ENCODE data around the gene TRHDE.

Gene TRHDE

DNA sequence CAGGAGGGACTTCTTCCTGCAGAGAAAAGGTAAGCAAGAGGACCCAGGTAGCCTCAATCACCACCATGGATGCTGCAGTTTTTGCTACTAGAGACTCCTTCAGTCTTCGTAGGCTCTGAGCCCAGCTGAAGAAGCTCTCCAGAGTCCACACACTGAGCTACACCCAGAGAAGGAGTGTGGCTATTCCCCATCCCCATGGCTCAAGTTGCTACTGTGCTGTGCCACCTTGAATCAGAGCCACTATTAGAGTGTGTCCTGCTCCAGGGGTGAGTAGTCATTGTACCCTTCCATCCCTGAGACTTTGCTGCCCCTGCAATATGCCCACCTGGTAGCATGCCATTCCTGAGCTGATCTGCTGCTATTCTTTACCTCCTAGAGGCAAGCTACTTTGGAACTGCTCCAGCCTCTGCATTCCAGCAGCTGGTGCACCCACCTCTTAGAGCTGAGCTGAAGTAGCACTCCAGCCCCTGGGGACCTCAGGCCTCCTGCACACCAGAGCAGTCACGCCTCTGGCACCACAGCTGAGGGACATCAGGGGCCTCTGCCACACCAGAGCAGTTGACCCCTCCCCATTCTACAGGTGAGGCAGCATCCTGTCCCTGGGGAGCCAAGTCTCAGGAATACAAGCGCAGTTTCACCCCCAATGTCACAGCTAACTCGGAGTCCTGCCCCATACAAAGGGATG is 213.0 kb downstream of the TRHDE start:
- H3K36me3 ChIP-seq (ENCODE audit: control insufficient read depth in 2 of 2, insufficient read depth in 2 of 2, low read length in 2 of 2) = no peaks in the 10 kb centered on the region
- H3K9ac ChIP-seq (ENCODE audit: low read depth in 1 of 2, low read length in 2 of 2) = no peak overlapping the region
- H3K27me3 ChIP-seq (ENCODE audit: control insufficient read depth in 2 of 2, insufficient read depth in 2 of 2, low read length in 2 of 2) = no peaks in the 10 kb centered on the region
- H3K4me1 ChIP-seq (ENCODE audit: control insufficient read depth in 2 of 2, insufficient read depth in 2 of 2, low read length in 2 of 2) = no peaks in the 10 kb centered on the region
- no peak overlapping the region for H3K4me3 ChIP-seq (ENCODE audit: low read length in 2 of 2)
- no peaks in the 10 kb centered on the region for H3K9me3 ChIP-seq (ENCODE audit: control insufficient read depth in 2 of 2, low read length in 2 of 2)
- H3K27ac ChIP-seq (ENCODE audit: low read depth in 2 of 2, low read length in 2 of 2) = no peak overlapping the region

- Histone ChIP-seq H3K4me1 (ENCODE audit: control insufficient read depth in 2 of 2, insufficient read depth in 2 of 2, low read length in 2 of 2) (no peaks in the 10 kb centered on the region), H3K9ac (ENCODE audit: low read depth in 1 of 2, low read length in 2 of 2) (no peak overlapping the region), H3K9me3 (ENCODE audit: control insufficient read depth in 2 of 2, low read length in 2 of 2) (no peaks in the 10 kb centered on the region), H3K27ac (ENCODE audit: low read depth in 2 of 2, low read length in 2 of 2) (no peak overlapping the region), H3K27me3 (ENCODE audit: control insufficient read depth in 2 of 2, insufficient read depth in 2 of 2, low read length in 2 of 2) (no peaks in the 10 kb centered on the region), H3K36me3 (ENCODE audit: control insufficient read depth in 2 of 2, insufficient read depth in 2 of 2, low read length in 2 of 2) (no peaks in the 10 kb centered on the region), H3K4me3 (ENCODE audit: low read length in 2 of 2) (no peak overlapping the region)
Measured at GRCh38 chr12:72491426-72491825, 219.3 kb downstream of the TRHDE start.

GRCh38 chr12:72493407-72493806 is 221.2 kb downstream of the TRHDE start:
- no peaks in the 10 kb centered on the region for H3K36me3 ChIP-seq (ENCODE audit: control insufficient read depth in 2 of 2, insufficient read depth in 2 of 2, low read length in 2 of 2)
- no peak overlapping the region for H3K27ac ChIP-seq (ENCODE audit: low read depth in 2 of 2, low read length in 2 of 2)
- no peaks in the 10 kb centered on the region for H3K27me3 ChIP-seq (ENCODE audit: control insufficient read depth in 2 of 2, insufficient read depth in 2 of 2, low read length in 2 of 2)
- no peak overlapping the region for H3K4me3 ChIP-seq (ENCODE audit: low read length in 2 of 2)
- H3K4me1 ChIP-seq (ENCODE audit: control insufficient read depth in 2 of 2, insufficient read depth in 2 of 2, low read length in 2 of 2) = no peaks in the 10 kb centered on the region
- no peak overlapping the region for H3K9ac ChIP-seq (ENCODE audit: low read depth in 1 of 2, low read length in 2 of 2)
- H3K9me3 ChIP-seq (ENCODE audit: control insufficient read depth in 2 of 2, low read length in 2 of 2) = no peaks in the 10 kb centered on the region

DNA sequence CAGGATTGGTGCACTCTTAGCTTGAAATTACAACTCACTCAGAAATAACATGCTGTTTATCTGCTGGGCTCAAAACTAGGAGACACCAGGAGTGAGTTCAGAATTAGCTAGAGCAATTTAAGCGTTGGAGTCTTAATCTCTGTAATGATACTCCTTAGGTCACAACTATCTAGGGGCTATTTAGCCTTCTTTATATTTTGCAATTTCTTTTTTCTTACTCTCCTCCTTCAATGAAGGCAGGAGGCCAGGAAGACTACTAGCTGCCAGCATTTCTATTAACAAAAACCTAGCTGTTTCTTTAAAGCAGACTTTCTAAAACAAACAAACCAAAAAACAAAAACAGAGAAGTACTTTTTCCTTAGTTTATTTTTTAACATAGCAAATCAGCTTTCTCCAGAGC is 226.2 kb downstream of the TRHDE start:
- Histone ChIP-seq H3K27ac (ENCODE audit: low read depth in 2 of 2, low read length in 2 of 2) (no peak overlapping the region), H3K9me3 (ENCODE audit: control insufficient read depth in 2 of 2, low read length in 2 of 2) (no peaks in the 10 kb centered on the region), H3K4me3 (ENCODE audit: low read length in 2 of 2) (no peak overlapping the region), H3K4me1 (ENCODE audit: control insufficient read depth in 2 of 2, insufficient read depth in 2 of 2, low read length in 2 of 2) (no peaks in the 10 kb centered on the region), H3K36me3 (ENCODE audit: control insufficient read depth in 2 of 2, insufficient read depth in 2 of 2, low read length in 2 of 2) (no peaks in the 10 kb centered on the region), H3K9ac (ENCODE audit: low read depth in 1 of 2, low read length in 2 of 2) (no peak overlapping the region), H3K27me3 (ENCODE audit: control insufficient read depth in 2 of 2, insufficient read depth in 2 of 2, low read length in 2 of 2) (no peaks in the 10 kb centered on the region)

DNA sequence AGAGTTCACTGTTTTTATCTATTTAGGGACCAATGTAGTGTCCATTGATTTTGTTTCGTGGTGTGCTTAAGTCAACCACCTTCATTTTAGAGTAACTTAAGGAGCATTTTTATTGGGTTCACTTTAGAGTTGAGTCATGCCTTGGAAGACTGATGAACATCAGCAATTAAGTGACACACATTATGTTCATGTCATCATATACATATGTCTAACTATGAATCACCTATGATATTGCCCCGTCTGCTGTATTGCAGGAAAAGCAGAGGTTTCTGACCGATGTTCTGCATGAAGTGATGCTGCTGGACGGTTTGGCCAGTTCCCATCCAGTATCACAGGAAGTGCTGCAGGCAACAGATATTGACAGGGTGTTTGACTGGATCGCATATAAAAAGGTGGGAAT is 227.1 kb downstream of the TRHDE start:
- Histone ChIP-seq H3K4me3 (ENCODE audit: low read length in 2 of 2) (no peak overlapping the region), H3K36me3 (ENCODE audit: control insufficient read depth in 2 of 2, insufficient read depth in 2 of 2, low read length in 2 of 2) (no peaks in the 10 kb centered on the region), H3K9ac (ENCODE audit: low read depth in 1 of 2, low read length in 2 of 2) (no peak overlapping the region), H3K27me3 (ENCODE audit: control insufficient read depth in 2 of 2, insufficient read depth in 2 of 2, low read length in 2 of 2) (no peaks in the 10 kb centered on the region), H3K9me3 (ENCODE audit: control insufficient read depth in 2 of 2, low read length in 2 of 2) (no peaks in the 10 kb centered on the region), H3K4me1 (ENCODE audit: control insufficient read depth in 2 of 2, insufficient read depth in 2 of 2, low read length in 2 of 2) (no peaks in the 10 kb centered on the region), H3K27ac (ENCODE audit: low read depth in 2 of 2, low read length in 2 of 2) (no peak overlapping the region)

GRCh38 chr12:72502546-72502945 is 230.4 kb downstream of the TRHDE start:
- Histone ChIP-seq H3K36me3 (ENCODE audit: control insufficient read depth in 2 of 2, insufficient read depth in 2 of 2, low read length in 2 of 2) (no peaks in the 10 kb centered on the region), H3K9me3 (ENCODE audit: control insufficient read depth in 2 of 2, low read length in 2 of 2) (no peaks in the 10 kb centered on the region), H3K4me1 (ENCODE audit: control insufficient read depth in 2 of 2, insufficient read depth in 2 of 2, low read length in 2 of 2) (no peaks in the 10 kb centered on the region), H3K27ac (ENCODE audit: low read depth in 2 of 2, low read length in 2 of 2) (no peak overlapping the region), H3K27me3 (ENCODE audit: control insufficient read depth in 2 of 2, insufficient read depth in 2 of 2, low read length in 2 of 2) (no peaks in the 10 kb centered on the region), H3K9ac (ENCODE audit: low read depth in 1 of 2, low read length in 2 of 2) (no peak overlapping the region), H3K4me3 (ENCODE audit: low read length in 2 of 2) (no peak overlapping the region)

DNA sequence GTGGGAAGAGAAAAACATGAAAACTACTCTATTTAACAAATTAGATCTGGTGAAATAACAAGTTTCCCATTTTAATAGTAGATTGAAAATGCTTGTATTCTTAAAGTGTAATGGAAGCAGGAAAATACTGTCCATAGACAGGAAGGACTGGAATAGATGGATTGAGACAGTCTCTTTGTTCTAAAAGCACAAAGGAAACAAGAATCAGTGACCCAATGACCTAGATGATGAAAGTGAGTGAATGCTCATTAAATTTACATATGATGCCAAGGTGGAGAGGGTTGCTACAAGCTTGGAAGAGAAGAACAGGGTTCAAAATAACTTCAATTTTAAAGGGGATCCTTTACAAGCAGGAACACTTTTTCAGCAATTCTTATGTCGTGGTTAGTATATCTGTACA is 233.1 kb downstream of the TRHDE start:
- H3K4me3 ChIP-seq (ENCODE audit: low read length in 2 of 2) = no peak overlapping the region
- H3K27ac ChIP-seq (ENCODE audit: low read depth in 2 of 2, low read length in 2 of 2) = no peak overlapping the region
- no peaks in the 10 kb centered on the region for H3K9me3 ChIP-seq (ENCODE audit: control insufficient read depth in 2 of 2, low read length in 2 of 2)
- H3K36me3 ChIP-seq (ENCODE audit: control insufficient read depth in 2 of 2, insufficient read depth in 2 of 2, low read length in 2 of 2) = no peaks in the 10 kb centered on the region
- H3K27me3 ChIP-seq (ENCODE audit: control insufficient read depth in 2 of 2, insufficient read depth in 2 of 2, low read length in 2 of 2) = no peaks in the 10 kb centered on the region
- H3K4me1 ChIP-seq (ENCODE audit: control insufficient read depth in 2 of 2, insufficient read depth in 2 of 2, low read length in 2 of 2) = no peaks in the 10 kb centered on the region
- no peak overlapping the region for H3K9ac ChIP-seq (ENCODE audit: low read depth in 1 of 2, low read length in 2 of 2)

- Histone ChIP-seq H3K4me3 (ENCODE audit: low read length in 2 of 2) (no peak overlapping the region), H3K9ac (ENCODE audit: low read depth in 1 of 2, low read length in 2 of 2) (no peak overlapping the region), H3K9me3 (ENCODE audit: control insufficient read depth in 2 of 2, low read length in 2 of 2) (no peaks in the 10 kb centered on the region), H3K27me3 (ENCODE audit: control insufficient read depth in 2 of 2, insufficient read depth in 2 of 2, low read length in 2 of 2) (no peaks in the 10 kb centered on the region), H3K27ac (ENCODE audit: low read depth in 2 of 2, low read length in 2 of 2) (no peak overlapping the region), H3K36me3 (ENCODE audit: control insufficient read depth in 2 of 2, insufficient read depth in 2 of 2, low read length in 2 of 2) (no peaks in the 10 kb centered on the region), H3K4me1 (ENCODE audit: control insufficient read depth in 2 of 2, insufficient read depth in 2 of 2, low read length in 2 of 2) (no peaks in the 10 kb centered on the region)
Measured at GRCh38 chr12:72509891-72510290, 237.7 kb downstream of the TRHDE start.

- no peak overlapping the region for H3K9ac ChIP-seq (ENCODE audit: low read depth in 1 of 2, low read length in 2 of 2)
- no peaks in the 10 kb centered on the region for H3K9me3 ChIP-seq (ENCODE audit: control insufficient read depth in 2 of 2, low read length in 2 of 2)
- H3K27me3 ChIP-seq (ENCODE audit: control insufficient read depth in 2 of 2, insufficient read depth in 2 of 2, low read length in 2 of 2) = no peaks in the 10 kb centered on the region
- no peak overlapping the region for H3K27ac ChIP-seq (ENCODE audit: low read depth in 2 of 2, low read length in 2 of 2)
- no peak overlapping the region for H3K4me3 ChIP-seq (ENCODE audit: low read length in 2 of 2)
- no peaks in the 10 kb centered on the region for H3K4me1 ChIP-seq (ENCODE audit: control insufficient read depth in 2 of 2, insufficient read depth in 2 of 2, low read length in 2 of 2)
- no peaks in the 10 kb centered on the region for H3K36me3 ChIP-seq (ENCODE audit: control insufficient read depth in 2 of 2, insufficient read depth in 2 of 2, low read length in 2 of 2)
Measured at GRCh38 chr12:72510772-72511171, 238.6 kb downstream of the TRHDE start.

- no peak overlapping the region for H3K4me3 ChIP-seq (ENCODE audit: low read length in 2 of 2)
- H3K27me3 ChIP-seq (ENCODE audit: control insufficient read depth in 2 of 2, insufficient read depth in 2 of 2, low read length in 2 of 2) = no peaks in the 10 kb centered on the region
- H3K9me3 ChIP-seq (ENCODE audit: control insufficient read depth in 2 of 2, low read length in 2 of 2) = no peaks in the 10 kb centered on the region
- H3K36me3 ChIP-seq (ENCODE audit: control insufficient read depth in 2 of 2, insufficient read depth in 2 of 2, low read length in 2 of 2) = no peaks in the 10 kb centered on the region
- no peak overlapping the region for H3K27ac ChIP-seq (ENCODE audit: low read depth in 2 of 2, low read length in 2 of 2)
- no peak overlapping the region for H3K9ac ChIP-seq (ENCODE audit: low read depth in 1 of 2, low read length in 2 of 2)
- no peaks in the 10 kb centered on the region for H3K4me1 ChIP-seq (ENCODE audit: control insufficient read depth in 2 of 2, insufficient read depth in 2 of 2, low read length in 2 of 2)
Measured at GRCh38 chr12:72511498-72511897, 239.3 kb downstream of the TRHDE start.

DNA sequence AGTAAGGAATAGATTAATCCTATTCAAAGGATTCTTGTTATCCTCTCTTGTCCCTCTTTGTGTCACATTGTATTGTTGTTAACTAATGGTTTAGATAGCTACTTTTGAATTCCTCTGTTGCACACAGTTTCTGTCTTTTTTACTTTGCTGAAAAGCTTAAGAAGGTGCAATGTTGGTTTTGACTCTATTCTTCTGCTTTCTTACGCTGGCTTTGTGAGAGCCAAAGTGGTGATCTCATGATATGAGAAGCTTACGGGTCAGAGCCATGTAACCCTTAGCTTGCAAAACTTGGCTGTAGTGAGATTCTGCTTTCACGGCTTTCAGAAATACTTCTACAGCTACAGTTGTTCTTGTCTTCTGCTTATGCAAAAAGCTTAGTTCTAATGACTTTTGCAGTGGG is 239.7 kb downstream of the TRHDE start:
- Histone ChIP-seq H3K4me3 (ENCODE audit: low read length in 2 of 2) (no peak overlapping the region), H3K27ac (ENCODE audit: low read depth in 2 of 2, low read length in 2 of 2) (no peak overlapping the region), H3K9me3 (ENCODE audit: control insufficient read depth in 2 of 2, low read length in 2 of 2) (no peaks in the 10 kb centered on the region), H3K27me3 (ENCODE audit: control insufficient read depth in 2 of 2, insufficient read depth in 2 of 2, low read length in 2 of 2) (no peaks in the 10 kb centered on the region), H3K4me1 (ENCODE audit: control insufficient read depth in 2 of 2, insufficient read depth in 2 of 2, low read length in 2 of 2) (no peaks in the 10 kb centered on the region), H3K9ac (ENCODE audit: low read depth in 1 of 2, low read length in 2 of 2) (no peak overlapping the region), H3K36me3 (ENCODE audit: control insufficient read depth in 2 of 2, insufficient read depth in 2 of 2, low read length in 2 of 2) (no peaks in the 10 kb centered on the region)

Measured in mucosa of rectum (tissue), 2 donors.